HUES64 (cell line): ENCODE data around the gene LOC101059915.
"Not testable (repeated sequence)": the region's sequence is repeated elsewhere in the genome, so short reads cannot be mapped to it uniquely, and the experiment has no call there.

ENCODE experiments used
- H3K27ac ChIP-seq: 2 replicates; pipeline ENCODE4 v1.7.0; 2013; ENCODE audit warnings: low read depth, low read length, inconsistent platforms
- H3K27me3 ChIP-seq: 2 replicates; pipeline ENCODE4 v1.6.1; 2013; ENCODE audit warnings: mild to moderate bottlenecking, low read length; ENCODE audit not compliant: insufficient read depth
- H3K36me3 ChIP-seq: 2 replicates; pipeline ENCODE4 v1.6.1; 2013; ENCODE audit warnings: mild to moderate bottlenecking, low read length; ENCODE audit not compliant: insufficient read depth
- H3K4me1 ChIP-seq: 2 replicates; pipeline ENCODE4 v1.6.1; 2013; ENCODE audit warnings: mild to moderate bottlenecking, low read length, moderate library complexity; ENCODE audit not compliant: insufficient read depth
- H3K4me3 ChIP-seq: 2 replicates; pipeline ENCODE4 v1.5.1; 2013; ENCODE audit warnings: mild to moderate bottlenecking, low read length, moderate library complexity
- H3K9ac ChIP-seq: 2 replicates; pipeline ENCODE4 v1.6.1; 2013; ENCODE audit warnings: mild to moderate bottlenecking, low read depth, low read length
- H3K9me3 ChIP-seq: 2 replicates; pipeline ENCODE4 v1.6.1; 2013; ENCODE audit warnings: low read depth, low read length; ENCODE audit not compliant: insufficient read depth
- WGBS: fragments of 150-250, 120-280 bp; methylation state at CpG from one replicate; pipeline ENCODE4 v1.1.7; 2013; ENCODE audit warnings: missing lambda C conversion rate; 5-methylcytosine and 5-hydroxymethylcytosine counted together

LOC101059915 gene

DNA sequence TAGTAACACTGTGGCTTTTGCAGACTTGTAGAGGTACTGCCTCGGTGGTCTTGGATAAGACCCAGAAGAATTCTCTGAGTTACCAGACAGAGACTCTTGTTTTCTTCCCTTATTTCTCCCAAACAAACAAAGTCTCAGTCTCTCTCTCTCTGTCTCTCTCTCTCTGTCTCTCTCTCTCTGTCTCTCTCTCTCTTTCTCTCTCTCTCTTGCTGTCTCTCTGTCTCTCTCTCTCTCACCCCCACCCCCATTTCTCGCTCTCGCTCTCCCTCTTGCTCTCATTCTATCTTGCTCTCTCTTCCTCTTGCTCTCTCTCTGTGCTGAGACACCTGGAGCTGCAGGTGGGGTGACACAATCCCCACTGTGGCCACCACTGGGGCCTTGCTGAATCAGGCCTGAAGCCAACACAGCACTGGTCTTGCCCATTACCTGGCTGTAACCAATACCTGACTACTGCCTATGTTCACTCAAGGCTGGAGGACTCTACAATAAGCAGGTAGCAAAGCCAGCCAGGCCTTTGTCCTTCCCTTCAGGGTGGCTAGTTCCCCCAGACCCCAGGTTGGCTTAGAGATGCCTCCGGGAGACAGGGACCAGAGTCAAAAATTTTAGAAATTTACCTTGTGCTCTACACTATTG, 12.3 kb downstream of the LOC101059915 start:
- Histone ChIP-seq H3K36me3 (no peaks in the 10 kb centered on the region), H3K9ac (no peak overlapping the region), H3K4me3 (no peak overlapping the region), H3K4me1 (no peaks in the 10 kb centered on the region), H3K27me3 (no peaks in the 10 kb centered on the region), H3K27ac (no peak overlapping the region), H3K9me3 (no peaks in the 10 kb centered on the region)
- WGBS = 95% methylated on average over 4 of the region's 4 CpGs

DNA sequence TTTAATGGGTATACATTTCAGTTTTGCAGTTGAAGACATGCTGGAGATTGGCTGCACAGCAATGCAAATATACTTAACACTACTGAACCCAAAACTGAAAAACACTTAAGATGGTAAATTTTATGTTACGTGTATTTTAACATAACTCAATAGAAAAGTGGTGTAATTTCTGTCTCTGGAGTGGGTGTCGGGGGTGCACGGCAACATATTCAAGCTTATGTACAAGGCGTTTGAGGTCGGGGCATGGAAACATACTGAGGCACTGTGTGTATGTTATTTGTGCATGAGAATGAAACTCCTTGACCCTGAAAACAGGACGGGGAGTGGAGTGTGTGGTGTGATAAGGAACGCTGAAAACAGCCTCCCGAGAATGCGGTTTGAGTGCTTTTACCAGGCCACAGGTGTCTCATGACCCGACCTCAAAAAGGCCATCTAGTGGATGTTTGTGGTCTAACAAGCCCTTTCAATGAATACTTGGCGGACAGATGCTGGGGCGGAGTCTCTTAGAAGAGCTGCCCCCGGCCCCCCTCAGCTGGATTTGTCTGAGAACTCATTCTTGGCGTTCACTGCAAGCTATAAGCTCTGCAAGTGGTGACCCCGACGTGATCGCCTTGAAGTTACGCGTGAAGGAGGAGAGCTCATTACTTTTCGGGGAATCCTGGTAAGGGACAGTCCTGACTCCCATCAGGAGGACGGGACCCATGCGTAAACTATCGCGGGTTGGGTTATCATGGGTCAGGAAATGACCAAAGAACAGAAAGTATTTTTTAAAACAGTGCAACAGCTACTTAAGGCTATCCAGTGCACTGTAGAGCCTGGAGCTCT, 29.5 kb downstream of the LOC101059915 start:
- not testable (repeated sequence) for H3K4me3 ChIP-seq, H3K36me3 ChIP-seq, H3K27ac ChIP-seq, H3K4me1 ChIP-seq, H3K9me3 ChIP-seq, H3K9ac ChIP-seq, H3K27me3 ChIP-seq
- WGBS = no CpG with 5 or more reads among the region's 24 CpGs

DNA sequence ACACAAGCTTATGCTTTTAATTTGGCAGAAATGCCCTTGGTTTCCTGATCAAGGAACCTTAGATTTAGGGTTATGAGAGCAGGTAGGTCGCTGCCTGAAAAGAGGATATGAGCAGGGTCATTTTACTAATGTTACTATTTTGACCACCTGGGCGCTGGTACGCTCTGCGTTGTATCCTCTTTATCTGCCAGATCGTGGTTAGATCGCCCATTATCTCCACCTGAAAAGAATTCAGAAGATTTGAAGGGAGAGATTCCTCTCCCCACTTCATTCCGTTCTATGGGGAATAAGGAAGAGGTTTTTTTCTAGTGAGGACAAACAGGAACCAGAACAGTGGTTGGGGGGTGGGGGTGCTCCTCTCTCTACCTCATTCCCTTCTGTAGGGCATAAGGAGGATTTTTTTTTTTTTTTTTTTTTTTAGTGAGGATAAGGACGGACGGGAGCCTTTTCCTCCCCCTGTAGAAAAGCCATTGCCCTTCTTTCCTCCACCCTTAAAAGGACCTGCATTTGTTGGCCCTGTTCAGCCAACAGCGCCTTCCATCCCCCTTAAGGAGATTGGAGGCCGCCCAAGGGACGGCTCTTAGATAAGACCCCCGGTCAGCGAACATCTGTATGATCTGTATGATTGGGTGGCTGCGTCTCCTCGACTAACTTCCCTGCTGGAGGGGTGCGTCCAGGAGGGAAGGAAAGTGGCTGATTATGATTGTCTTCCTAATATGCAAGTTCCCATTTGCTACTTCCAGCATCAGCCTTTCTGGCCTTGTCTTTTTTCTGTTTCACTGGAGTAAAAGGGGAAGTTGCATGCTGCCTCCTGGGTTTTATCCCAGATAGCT, 30.3 kb downstream of the LOC101059915 start:
- not testable (repeated sequence) for H3K36me3 ChIP-seq, H3K9ac ChIP-seq, H3K9me3 ChIP-seq, H3K27me3 ChIP-seq, H3K27ac ChIP-seq, H3K4me3 ChIP-seq, H3K4me1 ChIP-seq
- WGBS = no CpG with 5 or more reads among the region's 17 CpGs

DNA sequence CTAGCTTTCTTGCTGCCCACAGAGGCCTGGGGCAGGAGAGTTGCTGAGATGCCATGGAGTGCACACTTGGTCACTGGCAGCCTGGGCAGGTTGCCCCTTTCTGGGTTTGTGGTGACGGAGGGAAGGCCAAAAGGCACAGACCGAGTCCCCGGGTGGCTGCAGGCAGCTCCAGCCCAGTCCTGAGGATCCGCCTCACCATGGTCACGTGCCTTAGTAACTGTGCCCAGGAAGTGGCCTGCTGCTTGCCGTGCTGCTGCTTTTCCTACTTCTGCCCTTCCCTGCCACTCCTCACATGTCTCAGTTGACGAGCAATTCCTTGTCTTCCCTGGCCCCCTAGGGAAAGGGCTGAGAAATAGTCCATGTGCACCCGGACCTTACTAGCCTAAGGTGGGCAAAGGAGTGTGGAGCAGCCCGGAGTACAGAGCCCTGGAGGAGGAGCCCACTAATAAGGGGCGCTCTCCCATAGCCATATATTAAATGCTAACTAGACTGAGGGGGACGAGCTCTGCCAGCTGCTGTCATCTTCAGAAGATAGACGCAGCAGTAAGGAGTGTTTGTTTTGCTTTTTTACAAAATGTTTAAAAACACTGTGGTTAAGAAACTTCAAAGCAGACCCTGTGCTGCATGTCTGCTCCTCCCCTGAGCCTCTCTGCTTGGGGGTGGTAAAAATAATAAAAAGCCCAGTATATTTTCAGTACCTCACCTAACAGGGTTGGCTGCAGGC, 31.1 kb downstream of the LOC101059915 start:
- H3K27me3 ChIP-seq, H3K4me3 ChIP-seq, H3K36me3 ChIP-seq, H3K9ac ChIP-seq, H3K4me1 ChIP-seq, H3K9me3 ChIP-seq, H3K27ac ChIP-seq: not testable (repeated sequence)
- no CpG with 5 or more reads among the region's 12 CpGs for WGBS

DNA sequence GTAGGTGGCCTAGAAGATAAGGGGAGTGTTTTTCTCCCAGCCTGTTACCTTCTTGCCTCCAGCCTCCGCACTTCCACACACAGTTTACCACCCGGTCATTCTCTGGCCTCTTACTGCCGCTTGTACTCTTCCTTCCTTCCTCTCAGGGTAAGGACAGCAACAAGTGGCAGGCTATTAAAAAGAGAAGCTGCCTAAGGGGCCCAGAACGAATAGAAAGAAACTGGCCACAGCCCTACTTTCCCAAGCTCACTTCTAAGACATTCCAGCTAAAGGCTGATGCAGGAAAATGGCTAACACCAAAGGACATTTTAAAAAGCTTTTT, 31.6 kb downstream of the LOC101059915 start:
- H3K9me3 ChIP-seq, H3K9ac ChIP-seq, H3K27ac ChIP-seq, H3K36me3 ChIP-seq, H3K4me3 ChIP-seq, H3K27me3 ChIP-seq, H3K4me1 ChIP-seq: not testable (repeated sequence)
- no CpG with 5 or more reads among the region's 4 CpGs for WGBS

DNA sequence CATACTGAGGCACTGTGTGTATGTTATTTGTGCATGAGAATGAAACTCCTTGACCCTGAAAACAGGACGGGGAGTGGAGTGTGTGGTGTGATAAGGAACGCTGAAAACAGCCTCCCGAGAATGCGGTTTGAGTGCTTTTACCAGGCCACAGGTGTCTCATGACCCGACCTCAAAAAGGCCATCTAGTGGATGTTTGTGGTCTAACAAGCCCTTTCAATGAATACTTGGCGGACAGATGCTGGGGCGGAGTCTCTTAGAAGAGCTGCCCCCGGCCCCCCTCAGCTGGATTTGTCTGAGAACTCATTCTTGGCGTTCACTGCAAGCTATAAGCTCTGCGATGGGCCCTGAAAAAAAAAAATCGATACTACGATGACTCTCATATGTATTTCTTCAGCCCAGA, 35.5 kb downstream of the LOC101059915 start:
- H3K27ac ChIP-seq, H3K4me3 ChIP-seq, H3K9me3 ChIP-seq, H3K36me3 ChIP-seq, H3K9ac ChIP-seq, H3K4me1 ChIP-seq, H3K27me3 ChIP-seq: not testable (repeated sequence)
- WGBS = no CpG with 5 or more reads among the region's 12 CpGs

DNA sequence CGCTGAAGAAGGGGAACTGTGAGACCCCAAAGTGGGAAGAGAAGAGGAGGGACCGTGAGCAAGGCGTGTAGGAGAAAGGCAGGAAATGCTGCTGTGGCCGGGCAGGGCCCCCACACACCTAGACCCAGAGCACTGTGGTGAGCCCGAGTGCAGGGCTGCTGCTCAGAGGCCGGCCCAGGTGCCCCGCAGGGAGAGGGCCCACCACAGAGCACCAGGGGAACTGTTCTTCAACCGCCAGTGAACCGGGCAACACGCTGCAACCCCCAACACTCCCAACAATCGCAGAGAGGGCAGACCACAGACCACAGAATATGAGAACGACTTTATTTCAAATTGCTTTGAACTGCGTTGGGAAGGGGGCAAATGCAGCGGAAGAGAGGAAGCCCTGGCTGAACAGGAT, 46.7 kb downstream of the LOC101059915 start:
- H3K9ac ChIP-seq, H3K9me3 ChIP-seq, H3K4me1 ChIP-seq, H3K27me3 ChIP-seq, H3K27ac ChIP-seq, H3K36me3 ChIP-seq, H3K4me3 ChIP-seq: not testable (repeated sequence)
- WGBS = no CpG with 5 or more reads among the region's 14 CpGs

DNA sequence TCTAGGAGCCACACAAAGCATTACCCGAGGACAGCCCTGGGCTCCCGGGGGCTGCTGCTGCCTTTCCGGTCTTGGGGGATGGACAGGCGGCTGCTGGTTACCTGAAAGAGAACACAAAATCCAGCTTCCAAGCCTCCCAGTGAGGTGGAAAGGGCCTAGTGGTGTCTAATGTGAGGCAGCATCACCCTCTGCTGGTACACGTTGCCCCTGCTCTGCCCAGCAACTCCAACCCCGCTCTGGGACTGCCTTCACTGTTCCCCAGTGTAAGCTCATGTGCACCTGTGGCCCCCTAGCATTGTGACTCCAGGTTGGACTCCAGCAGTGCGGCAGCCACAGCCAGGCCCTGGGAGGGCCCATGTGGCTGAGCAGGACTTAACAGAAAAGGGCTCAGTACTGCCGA, 48.2 kb downstream of the LOC101059915 start:
- no CpG with 5 or more reads among the region's 8 CpGs for WGBS
- not testable (repeated sequence) for H3K27me3 ChIP-seq, H3K4me3 ChIP-seq, H3K9ac ChIP-seq, H3K4me1 ChIP-seq, H3K27ac ChIP-seq, H3K9me3 ChIP-seq, H3K36me3 ChIP-seq

DNA sequence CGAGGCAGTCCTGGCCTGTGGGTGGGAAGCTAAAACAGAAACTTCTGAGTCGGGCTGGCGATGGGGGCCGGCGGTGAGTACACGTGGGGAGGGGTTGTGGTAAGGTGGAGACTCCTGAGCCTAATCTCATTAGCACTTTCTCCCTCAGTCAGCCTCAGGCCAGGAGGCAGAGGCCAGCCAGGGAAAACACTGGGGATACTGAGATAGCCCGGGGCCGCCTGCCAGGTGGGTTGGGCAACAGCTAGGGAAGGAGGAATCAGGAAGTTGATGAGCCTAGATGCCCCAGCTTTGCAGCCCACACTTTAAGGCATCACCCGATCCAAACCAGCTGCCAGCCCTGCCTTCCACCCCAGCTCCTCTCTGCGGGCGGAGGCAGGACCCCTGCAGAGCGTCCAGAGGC, 49.0 kb downstream of the LOC101059915 start:
- H3K36me3 ChIP-seq, H3K4me3 ChIP-seq, H3K9me3 ChIP-seq, H3K27me3 ChIP-seq, H3K4me1 ChIP-seq, H3K9ac ChIP-seq, H3K27ac ChIP-seq: not testable (repeated sequence)
- no CpG with 5 or more reads among the region's 12 CpGs for WGBS

DNA sequence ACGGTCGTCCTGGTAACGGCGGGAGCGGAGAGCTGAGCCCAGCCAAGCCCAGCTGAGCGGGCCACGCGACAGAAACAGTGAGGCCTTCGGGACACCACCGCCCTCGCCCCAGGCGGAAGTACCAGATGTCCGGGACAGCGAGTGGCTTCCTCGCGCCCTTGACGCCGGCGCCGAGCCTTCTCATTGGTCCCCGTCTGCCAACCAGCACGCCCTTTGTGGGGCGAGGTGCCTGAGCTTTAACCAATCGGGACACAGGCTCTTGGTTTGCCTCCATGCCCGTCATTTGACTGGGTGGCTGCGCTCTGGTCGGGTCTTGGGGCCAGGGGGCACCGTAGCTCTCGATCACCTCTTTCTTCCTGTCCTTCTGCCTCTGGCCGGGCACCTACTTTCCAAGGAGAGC, 50.8 kb downstream of the LOC101059915 start, which contains the start of gene CXorf49:
Gene CXorf49 (minus strand): TSS at position 101 of the 400 bp plus-strand sequence. CDS start 134 bp downstream, outside the sequence.
- no CpG with 5 or more reads among the region's 30 CpGs for WGBS

DNA sequence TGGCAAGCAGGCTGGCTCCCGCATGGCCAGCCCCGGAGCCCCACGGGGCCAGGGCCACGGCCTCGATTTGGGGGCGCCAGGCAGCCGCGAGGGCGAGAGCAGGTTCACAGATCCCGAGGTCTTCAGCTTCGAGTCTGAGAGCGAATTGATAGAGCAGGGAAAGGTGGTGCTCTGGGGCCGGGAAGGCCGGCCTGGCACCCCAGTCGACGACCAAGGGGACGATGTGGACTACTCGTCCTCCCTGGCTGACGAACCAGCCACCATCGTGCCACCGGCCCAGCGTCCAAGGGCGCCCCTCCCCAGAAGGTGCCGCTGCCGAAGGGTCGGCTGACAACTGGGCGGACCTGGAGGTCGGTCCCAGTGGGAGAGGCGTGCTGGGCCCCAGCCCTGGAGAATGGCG, 51.8 kb downstream of the LOC101059915 start:
- not testable (repeated sequence) for H3K9me3 ChIP-seq
- no CpG with 5 or more reads among the region's 30 CpGs for WGBS

More for the DNA sequence above, 50.8 kb downstream of the LOC101059915 start, which contains the start of gene CXorf49:
- H3K9ac ChIP-seq, H3K27me3 ChIP-seq, H3K27ac ChIP-seq, H3K9me3 ChIP-seq, H3K4me1 ChIP-seq, H3K4me3 ChIP-seq, H3K36me3 ChIP-seq: not testable (repeated sequence)

More for the DNA sequence above, 51.8 kb downstream of the LOC101059915 start:
- H3K27me3 ChIP-seq, H3K27ac ChIP-seq, H3K4me3 ChIP-seq, H3K4me1 ChIP-seq, H3K36me3 ChIP-seq, H3K9ac ChIP-seq: not testable (repeated sequence)
